ENCODE measurements around the gene DCAF7. TPM values are rescaled to one million over a fixed set of nuclear protein-coding genes. Genes with fewer than 3 reads are reported as not detected.

Gene DCAF7
- total RNA-seq, 1 experiment from 2014 or later, result 60.4 TPM

DNA sequence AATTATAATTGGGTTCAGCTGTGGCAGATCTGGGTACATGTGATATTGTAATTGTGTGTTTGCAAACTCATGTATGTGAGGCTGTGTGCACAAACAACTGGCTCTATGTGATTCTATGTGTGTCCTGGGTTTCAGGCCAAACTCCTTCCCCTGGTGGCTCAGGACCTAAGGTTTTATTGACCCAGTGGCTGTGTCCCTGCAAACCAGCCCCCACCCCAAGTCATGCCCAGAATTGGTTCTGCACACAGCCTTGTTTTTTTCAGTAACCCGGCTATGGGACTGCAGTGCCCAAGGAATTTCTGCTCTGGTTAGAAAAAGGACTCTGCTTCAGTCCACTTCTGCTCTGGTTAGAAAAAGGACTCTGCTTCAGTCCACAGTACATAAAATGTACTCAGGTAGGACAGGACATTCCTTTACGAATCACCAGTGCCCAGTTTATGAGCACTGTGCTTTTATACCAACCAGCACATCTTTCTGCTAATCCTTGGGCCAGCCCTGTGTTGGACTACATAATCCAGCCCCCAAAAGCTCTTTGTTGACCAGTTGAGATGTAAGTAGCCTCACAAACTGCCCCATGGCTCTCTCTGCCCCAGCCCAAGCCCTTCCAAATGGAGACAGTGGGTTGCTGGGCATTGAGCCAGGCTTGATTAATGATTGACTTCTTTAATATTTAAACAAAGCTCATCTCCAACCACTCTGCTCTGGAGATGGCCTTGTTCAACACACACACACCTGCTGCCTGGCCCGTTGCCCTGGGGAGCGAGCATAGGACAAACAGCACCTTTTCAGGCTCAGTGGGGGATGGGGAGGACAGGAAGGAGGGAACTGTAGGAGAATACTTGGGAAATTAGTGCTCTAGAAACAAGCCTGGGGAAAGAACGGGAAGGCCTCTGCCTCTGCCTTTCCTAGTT, 30.1 kb upstream of the DCAF7 start:
- H3K4me1 ChIP-seq (ENCODE audit: control insufficient read depth, insufficient read depth, low read length), result no peaks in the 10 kb centered on the region
- no peaks in the 10 kb centered on the region for H3K36me3 ChIP-seq (ENCODE audit: control insufficient read depth, insufficient read depth, low read length)
- intact Hi-C loops (cut with micrococcal nuclease; ENCODE audit: unreplicated experiment) (no loop called here), in situ Hi-C loops (cut with HindIII; ENCODE audit: low pct_unique_long_range_greater_than_20kb, low sequenced_read_pairs) (no loop called here)
- H3K9me3 ChIP-seq (ENCODE audit: control insufficient read depth, insufficient read depth, low read depth, low read length), result no peaks in the 10 kb centered on the region
- H3K27me3 ChIP-seq (ENCODE audit: control insufficient read depth, insufficient read depth, low read length), result peaks cover 4% of the 10 kb centered on the region; the same call in 1 of the 2 replicates
- ATAC-seq (no peak), DNase-seq (ENCODE audit: low read depth, low spot score) (no peak)
- H3K4me3 ChIP-seq (ENCODE audit: low read depth in 2 of 2, low read length in 2 of 2), result no peak overlapping the region
- TF ChIP-seq, protein P1, sequence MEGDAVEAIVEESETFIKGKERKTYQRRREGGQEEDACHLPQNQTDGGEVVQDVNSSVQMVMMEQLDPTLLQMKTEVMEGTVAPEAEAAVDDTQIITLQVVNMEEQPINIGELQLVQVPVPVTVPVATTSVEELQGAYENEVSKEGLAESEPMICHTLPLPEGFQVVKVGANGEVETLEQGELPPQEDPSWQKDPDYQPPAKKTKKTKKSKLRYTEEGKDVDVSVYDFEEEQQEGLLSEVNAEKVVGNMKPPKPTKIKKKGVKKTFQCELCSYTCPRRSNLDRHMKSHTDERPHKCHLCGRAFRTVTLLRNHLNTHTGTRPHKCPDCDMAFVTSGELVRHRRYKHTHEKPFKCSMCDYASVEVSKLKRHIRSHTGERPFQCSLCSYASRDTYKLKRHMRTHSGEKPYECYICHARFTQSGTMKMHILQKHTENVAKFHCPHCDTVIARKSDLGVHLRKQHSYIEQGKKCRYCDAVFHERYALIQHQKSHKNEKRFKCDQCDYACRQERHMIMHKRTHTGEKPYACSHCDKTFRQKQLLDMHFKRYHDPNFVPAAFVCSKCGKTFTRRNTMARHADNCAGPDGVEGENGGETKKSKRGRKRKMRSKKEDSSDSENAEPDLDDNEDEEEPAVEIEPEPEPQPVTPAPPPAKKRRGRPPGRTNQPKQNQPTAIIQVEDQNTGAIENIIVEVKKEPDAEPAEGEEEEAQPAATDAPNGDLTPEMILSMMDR (IDR thresholded peaks at IDR 0.05), result no peak
- TF ChIP-seq TCF7L2 (IDR thresholded peaks at IDR 0.05; ENCODE audit: low read depth, low read length), result no peak
- no peak for TF ChIP-seq POLR2AphosphoS5 (IDR thresholded peaks at IDR 0.05; ENCODE audit: low read depth, low read length)
- TF ChIP-seq, protein P2, sequence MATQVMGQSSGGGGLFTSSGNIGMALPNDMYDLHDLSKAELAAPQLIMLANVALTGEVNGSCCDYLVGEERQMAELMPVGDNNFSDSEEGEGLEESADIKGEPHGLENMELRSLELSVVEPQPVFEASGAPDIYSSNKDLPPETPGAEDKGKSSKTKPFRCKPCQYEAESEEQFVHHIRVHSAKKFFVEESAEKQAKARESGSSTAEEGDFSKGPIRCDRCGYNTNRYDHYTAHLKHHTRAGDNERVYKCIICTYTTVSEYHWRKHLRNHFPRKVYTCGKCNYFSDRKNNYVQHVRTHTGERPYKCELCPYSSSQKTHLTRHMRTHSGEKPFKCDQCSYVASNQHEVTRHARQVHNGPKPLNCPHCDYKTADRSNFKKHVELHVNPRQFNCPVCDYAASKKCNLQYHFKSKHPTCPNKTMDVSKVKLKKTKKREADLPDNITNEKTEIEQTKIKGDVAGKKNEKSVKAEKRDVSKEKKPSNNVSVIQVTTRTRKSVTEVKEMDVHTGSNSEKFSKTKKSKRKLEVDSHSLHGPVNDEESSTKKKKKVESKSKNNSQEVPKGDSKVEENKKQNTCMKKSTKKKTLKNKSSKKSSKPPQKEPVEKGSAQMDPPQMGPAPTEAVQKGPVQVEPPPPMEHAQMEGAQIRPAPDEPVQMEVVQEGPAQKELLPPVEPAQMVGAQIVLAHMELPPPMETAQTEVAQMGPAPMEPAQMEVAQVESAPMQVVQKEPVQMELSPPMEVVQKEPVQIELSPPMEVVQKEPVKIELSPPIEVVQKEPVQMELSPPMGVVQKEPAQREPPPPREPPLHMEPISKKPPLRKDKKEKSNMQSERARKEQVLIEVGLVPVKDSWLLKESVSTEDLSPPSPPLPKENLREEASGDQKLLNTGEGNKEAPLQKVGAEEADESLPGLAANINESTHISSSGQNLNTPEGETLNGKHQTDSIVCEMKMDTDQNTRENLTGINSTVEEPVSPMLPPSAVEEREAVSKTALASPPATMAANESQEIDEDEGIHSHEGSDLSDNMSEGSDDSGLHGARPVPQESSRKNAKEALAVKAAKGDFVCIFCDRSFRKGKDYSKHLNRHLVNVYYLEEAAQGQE (IDR thresholded peaks at IDR 0.05; ENCODE audit: insufficient read depth in 1 of 2, low read depth in 2 of 2, low read length in 1 of 2), result no peak
- no peak for TF ChIP-seq SIN3A (IDR thresholded peaks at IDR 0.05; ENCODE audit: borderline replicate concordance, insufficient read depth, low read depth, low read length)
- ChIA-PET CTCF (no interaction called here), POLR2A (no interaction called here)
- BruUV-seq (replicated peaks), result no TSS peak
- no peak overlapping the region for H3K27ac ChIP-seq (ENCODE audit: low read length)

DNA sequence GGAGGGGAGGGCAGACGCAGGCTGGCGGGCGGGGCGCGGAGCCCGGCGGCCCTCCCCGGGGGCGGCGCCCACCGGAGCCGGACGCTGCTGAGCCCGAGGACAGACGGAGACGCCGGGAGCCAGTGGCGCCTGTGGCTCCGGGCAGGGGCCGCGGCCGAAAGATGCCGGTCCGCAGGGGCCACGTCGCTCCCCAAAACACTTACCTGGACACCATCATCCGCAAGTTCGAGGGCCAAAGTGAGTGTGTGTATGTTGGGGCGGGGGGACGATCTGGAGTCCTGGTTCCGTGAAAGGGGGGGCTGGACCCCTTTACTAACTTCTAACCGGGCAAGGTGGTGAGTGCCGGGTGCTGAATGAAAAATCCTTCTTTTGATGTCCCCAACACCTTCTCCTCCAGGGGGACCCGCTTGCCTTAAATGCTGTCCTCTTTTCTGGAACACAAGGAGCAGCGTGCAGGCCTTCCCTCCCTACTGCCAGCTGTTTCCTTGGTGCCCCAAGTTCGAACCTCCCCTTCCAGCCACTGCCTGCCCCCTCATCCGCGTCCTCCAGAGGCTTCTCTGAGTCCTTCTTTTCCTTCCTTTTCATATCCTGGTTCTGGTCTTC, 26.9 kb upstream of the DCAF7 start, which contains the start of gene KCNH6:
Gene KCNH6, plus strand, starts transcription at position 106 of the 603 bp plus-strand sequence. Its CDS starts 56 bp downstream, at position 162.
- Histone ChIP-seq H3K4me1 (ENCODE audit: control insufficient read depth, insufficient read depth, low read length) (no peaks in the 10 kb centered on the region), H3K9me3 (ENCODE audit: control insufficient read depth, insufficient read depth, low read depth, low read length) (no peaks in the 10 kb centered on the region), H3K27ac (ENCODE audit: low read length) (no peak within 1 kb of the TSS), H3K36me3 (ENCODE audit: control insufficient read depth, insufficient read depth, low read length) (no peaks in the 10 kb centered on the region), H3K4me3 (ENCODE audit: low read depth in 2 of 2, low read length in 2 of 2) (peak within 1 kb of the TSS in 1 of 2 experiments; percentile 7; a peak in 1 of 4 replicates), H3K27me3 (ENCODE audit: control insufficient read depth, insufficient read depth, low read length) (no peaks in the 10 kb centered on the region; the same call in 1 of the 2 replicates)
- peak; percentile 67 for ATAC-seq
- POLR2A ChIA-PET, result no interaction called here
- in situ Hi-C loops (cut with HindIII; ENCODE audit: low pct_unique_long_range_greater_than_20kb, low sequenced_read_pairs), result no loop called here
- no peak for TF ChIP-seq SIN3A (IDR thresholded peaks at IDR 0.05; ENCODE audit: borderline replicate concordance, insufficient read depth, low read depth, low read length)
- BruUV-seq (replicated peaks), result no TSS peak
- CTCF ChIA-PET, result no interaction called here
- DNase-seq (ENCODE audit: low read depth, low spot score), result no peak
- intact Hi-C loops (cut with micrococcal nuclease; ENCODE audit: unreplicated experiment), result no loop called here
